AG10803 (cell line): Measurements from ENCODE around the gene APBB2.
A peak's percentile ranks its signal among the peaks of the same experiment; 100 is the strongest.
"Not testable (repeated sequence)": the region's sequence is repeated elsewhere in the genome, so short reads cannot be mapped to it uniquely, and the experiment has no call there.

Source experiments
- DNase-seq: peaks from one replicate; pipeline ENCODE4 v3.0.0; 2010; ENCODE audit warnings: low read depth
- H3K4me3 ChIP-seq: 2 replicates; pipeline ENCODE4 v1.5.1; 2011; ENCODE audit warnings: mild to moderate bottlenecking, low read length, control low read depth
- TF ChIP-seq, protein P1 (sequence below): conservative IDR thresholded peaks from 2 replicates; pipeline ENCODE4 v1.5.1; 2011; ENCODE audit warnings: mild to moderate bottlenecking, low read length, control low read depth, inconsistent platforms

Gene APBB2

DNA sequence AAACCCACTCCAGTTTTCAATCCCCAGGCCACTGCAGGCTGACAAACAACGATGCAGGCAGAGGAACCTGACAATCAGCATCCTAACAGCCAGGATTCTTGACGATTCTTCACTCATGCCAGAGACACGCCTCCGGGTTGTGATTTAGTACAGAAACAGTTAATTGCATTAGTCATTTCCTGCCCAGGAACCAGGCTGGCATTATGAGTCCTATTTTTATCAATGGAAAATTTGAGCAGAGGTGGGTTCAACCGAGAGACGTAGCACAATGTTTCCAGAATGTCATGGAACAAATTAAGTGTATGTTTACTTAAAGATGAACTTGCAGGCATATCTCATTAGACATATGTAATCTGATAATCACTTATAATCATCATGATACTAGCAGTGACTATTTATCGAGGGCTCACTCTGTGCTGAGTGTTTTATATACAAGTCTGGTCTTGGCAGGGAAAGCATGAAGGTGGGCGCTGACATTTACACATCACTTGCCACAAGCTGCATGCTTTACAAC is 304.9 kb downstream of the APBB2 start:
- TF ChIP-seq, protein P1, sequence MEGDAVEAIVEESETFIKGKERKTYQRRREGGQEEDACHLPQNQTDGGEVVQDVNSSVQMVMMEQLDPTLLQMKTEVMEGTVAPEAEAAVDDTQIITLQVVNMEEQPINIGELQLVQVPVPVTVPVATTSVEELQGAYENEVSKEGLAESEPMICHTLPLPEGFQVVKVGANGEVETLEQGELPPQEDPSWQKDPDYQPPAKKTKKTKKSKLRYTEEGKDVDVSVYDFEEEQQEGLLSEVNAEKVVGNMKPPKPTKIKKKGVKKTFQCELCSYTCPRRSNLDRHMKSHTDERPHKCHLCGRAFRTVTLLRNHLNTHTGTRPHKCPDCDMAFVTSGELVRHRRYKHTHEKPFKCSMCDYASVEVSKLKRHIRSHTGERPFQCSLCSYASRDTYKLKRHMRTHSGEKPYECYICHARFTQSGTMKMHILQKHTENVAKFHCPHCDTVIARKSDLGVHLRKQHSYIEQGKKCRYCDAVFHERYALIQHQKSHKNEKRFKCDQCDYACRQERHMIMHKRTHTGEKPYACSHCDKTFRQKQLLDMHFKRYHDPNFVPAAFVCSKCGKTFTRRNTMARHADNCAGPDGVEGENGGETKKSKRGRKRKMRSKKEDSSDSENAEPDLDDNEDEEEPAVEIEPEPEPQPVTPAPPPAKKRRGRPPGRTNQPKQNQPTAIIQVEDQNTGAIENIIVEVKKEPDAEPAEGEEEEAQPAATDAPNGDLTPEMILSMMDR: no peak
- DNase-seq: peak; percentile 58
- H3K4me3 ChIP-seq: no peak overlapping the region

- TF ChIP-seq, protein P1: peak; percentile 95
- H3K4me3 ChIP-seq: no peak overlapping the region
- DNase-seq: peak; percentile 74
Measured at GRCh38 chr4:40908702-40909362, 305.5 kb downstream of the APBB2 start.

DNA sequence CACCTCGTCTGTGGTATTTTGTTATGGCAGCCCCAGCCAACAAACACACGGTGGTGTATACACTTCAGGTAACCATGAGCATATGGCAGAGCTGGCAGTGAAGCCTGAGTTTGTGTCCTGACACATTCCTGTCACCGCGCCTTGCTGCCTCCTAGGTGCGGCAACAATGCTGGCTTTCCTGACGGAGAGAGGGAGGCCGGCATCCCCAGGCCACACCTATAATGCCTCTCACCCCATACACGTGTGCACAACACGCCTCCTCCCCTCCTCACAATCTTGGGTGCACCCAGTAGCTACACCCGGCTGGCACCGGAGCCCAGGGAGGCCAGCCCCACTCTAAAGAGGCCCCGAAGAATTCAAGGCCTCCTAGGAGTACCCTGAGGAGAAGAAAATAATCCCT is 306.0 kb downstream of the APBB2 start:
- DNase-seq: no peak
- TF ChIP-seq, protein P1: no peak
- H3K4me3 ChIP-seq: no peak overlapping the region

DNA sequence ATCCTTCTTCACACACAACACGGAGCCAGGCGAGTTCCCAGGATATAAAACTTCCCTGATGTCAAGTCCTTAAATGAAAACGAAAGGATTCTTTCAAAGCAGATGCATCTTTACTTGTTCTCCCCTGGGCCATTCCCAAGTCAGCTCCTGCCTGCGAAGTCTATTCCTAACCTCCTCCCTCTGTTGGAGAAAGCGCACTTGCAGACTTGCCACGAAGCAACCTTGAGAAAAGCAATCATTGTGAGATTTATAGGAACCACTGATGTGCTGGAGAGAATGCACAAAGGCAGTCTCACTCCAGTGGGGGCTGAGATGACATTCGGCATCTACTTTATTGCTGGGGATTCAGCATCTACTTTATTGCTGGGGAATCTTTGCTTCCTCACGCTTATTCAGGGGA is 308.9 kb downstream of the APBB2 start:
- DNase-seq: no peak
- H3K4me3 ChIP-seq: no peak overlapping the region
- TF ChIP-seq, protein P1: no peak

GRCh38 chr4:40900531-40900930 is 313.8 kb downstream of the APBB2 start:
- peak; percentile 9 for DNase-seq
- not testable (repeated sequence) for H3K4me3 ChIP-seq

GRCh38 chr4:40897557-40898203 is 316.7 kb downstream of the APBB2 start:
- TF ChIP-seq, protein P1: peak; percentile 83
- no peak overlapping the region for H3K4me3 ChIP-seq
- DNase-seq: peak; percentile 56

DNA sequence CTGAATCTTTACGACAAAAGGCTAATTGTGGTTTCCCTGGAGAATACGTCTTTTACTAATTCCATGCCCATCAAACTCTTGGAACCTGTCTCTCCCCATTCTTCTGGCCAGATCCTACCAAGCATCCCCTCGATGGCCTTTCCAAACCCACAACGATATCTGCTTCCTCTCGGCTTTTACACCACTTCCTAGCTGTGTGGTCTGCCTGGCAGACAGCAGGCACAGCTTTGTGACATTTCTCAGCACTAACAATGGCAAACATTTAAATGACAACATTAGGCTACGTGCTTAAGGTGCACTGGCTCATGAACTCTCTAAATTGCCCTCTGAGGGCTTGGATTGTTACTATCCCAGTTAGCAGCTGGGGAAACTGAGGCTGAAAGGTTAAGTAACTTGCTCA is 323.6 kb downstream of the APBB2 start:
- H3K4me3 ChIP-seq: no peak overlapping the region
- DNase-seq: no peak
- TF ChIP-seq, protein P1: no peak
